NCI-H2171 treated with DMSO at 0.1 percent for 48 hours (cell line): Measurements from ENCODE around the gene NIT2.

Experiments
- DNase-seq: peaks from one replicate; lab custom pipeline; 2025; lab: John Stamatoyannopoulos, UW

The NIT2 gene

DNA sequence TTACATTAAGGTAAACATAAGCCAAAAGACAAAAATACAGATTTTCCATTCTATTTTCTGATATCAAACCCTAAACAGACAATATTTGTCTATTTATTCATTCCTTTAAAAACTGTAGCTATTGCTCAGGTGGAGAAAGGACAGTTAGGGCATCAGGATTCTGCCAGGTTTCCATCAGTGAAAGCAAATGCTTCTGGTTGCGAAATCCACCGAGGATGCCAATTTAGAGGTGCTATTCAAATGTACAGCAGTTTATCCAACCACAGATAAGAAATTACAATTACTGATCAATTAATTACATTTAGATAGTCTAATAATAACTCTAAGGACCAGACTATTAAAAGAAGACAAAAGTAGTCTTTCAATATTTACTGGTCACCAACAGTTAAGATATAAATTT lies 62.4 kb downstream of the NIT2 start:
- no peak for DNase-seq

DNA sequence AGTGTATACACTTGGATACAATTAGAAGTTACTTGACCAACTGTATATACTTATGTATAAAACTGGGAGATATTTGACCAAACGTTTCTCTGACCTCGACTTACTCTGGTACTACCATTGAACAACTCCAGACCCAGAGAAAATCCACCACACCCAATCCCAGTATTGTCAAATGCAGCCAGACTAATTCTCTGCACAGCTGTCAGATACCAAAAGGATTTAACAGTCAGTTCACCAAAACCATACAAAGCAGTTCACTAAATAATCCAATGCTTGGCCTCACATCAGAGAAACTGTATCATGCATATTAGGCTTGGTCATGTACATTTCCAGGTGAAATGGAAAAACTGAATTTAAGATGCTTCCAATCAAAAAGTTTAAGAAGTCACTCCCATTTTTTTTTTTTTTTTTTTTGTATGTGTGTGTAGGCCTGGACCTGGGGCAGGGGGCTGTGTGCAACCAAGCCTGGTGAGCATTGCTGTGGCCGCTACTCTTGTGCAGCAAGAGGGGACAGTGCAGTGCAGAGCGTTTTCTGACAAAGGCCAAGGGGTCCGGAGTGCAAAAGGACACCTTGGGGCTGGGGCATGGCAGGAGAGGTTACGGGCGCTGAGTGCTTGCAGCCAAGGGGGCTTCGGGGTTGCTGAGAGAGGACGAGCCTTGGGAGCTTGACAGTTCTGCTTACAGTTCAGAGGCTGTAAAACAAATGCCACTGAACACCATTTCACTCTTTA lies 64.9 kb downstream of the NIT2 start:
- DNase-seq, result no peak

DNA sequence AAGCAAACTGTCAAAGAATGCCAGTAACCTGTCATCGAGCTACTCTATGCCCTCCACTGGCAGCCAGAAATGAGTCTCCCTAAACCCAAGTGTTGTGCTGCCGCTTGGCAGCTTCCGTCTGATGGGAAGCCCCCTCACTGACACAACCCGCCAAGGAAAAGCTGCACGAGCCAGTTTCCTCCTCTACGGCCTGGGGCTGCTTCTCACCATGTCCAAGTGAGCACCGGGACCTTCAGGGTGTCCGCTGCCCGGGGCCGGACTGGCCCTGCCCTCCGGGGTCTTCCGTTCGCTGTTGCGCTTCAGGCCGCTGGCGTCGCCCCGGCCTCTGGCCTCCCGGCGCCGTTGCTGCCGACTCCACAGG lies 65.8 kb downstream of the NIT2 start:
- DNase-seq, result peak; percentile 42

DNA sequence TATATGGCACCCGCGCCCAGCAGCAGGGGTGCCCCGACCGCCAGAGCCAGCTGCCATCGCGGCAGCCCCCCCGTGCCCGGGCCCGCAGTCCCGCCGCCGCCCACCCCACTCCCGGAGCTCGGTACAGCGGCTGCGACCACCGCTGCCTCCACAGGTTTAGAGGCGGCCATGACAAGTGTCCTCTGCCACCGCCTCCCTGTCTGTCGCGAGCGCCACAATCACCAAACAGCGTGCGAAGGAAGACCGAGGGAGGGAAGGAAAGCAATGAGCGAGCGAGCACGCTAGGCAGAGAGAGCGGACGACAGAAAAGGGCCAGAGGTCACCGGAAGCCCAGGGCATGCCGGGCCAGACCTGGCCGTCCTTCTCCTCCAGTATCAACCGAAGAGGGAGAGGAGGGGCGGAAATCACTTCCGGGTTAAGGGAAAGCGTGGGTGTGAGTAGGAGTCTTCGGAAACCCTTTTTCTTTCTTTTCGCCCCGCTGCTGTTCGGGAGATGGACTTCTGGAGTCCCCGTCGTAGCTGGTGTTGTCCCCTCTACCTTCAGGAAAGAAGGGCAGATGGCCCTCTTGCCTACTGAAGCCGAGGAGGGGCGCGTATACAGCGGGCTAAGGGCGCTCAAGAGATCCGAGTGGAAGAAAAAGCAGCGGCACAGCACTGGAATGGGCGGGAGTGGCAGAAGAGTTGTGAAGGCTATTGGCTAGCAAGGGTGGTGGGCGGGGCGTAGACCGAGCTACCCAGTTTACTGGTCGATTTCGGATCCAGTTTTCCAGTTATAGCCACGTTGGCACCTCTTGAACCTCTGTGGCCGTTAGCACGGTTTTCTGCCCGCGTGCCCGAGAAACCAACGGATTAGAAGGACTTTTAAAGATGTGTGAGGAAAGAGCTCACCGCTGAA lies 66.5 kb downstream of the NIT2 start, which contains the start of the genes LNP1 and TOMM70:
TSS of gene LNP1 (plus strand) at position 760 of the 894 bp plus-strand sequence. CDS start 28,191 bp downstream, outside the sequence.
TSS of gene TOMM70 (minus strand) at position 310 of the 894 bp plus-strand sequence. CDS start at position 170, 140 bp downstream.
- DNase-seq, result peak; percentile 99

DNA sequence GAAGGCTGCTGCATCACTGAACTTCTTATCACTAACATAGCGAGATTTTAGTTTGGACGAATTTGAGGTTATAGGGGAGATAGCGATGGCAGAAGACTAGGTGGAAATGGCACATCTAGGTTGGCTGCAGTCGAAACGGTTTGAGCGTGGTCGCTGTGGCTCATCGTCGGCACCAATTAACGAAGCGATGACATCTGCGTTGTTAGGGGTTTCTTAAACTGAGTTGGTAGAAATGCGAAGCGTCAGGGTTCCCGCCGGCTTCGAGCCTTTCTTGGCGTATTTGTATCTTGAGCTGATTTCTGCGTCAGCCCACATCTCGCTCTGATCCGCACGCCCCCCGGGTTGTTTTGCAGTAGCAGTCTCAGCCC lies 67.1 kb downstream of the NIT2 start:
- DNase-seq, result no peak

DNA sequence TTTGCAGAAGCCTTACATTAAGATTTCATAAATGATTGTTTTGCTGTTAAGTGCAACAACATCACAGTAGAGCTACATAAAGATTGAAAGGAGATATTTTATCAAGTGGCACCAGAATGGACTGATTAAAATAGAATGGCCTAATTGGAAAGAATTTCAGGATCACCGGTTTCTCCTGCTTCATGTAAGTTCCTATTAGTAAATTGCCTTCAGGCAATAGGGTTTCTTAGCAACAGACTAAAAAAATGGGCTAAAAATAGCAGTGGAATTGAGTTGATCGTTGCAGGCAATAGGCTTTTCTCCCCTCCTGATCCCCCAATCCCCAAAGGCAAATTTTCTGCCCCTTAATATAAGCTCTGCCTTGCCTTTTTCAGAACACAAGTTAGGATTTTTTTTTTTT lies 67.7 kb downstream of the NIT2 start:
- DNase-seq, result peak; percentile 61

DNA sequence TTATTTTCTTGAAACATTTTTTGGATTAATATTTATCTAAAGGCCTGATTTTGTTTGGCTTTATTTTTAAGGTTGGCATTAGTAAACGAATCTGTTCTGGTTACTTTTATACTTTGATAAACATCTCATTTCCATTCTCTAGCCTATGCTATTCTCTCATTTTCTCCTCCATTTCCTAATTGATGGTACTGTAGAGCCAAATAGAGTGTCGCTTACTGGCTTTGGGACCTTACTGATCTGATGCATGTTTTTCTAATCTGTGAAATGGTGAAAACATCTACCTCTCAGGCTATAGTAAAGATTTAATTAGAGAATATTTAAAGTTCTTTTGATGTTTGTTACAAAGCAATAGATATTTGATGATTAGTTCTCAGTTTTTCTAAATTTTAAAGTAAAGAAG lies 68.3 kb downstream of the NIT2 start:
- DNase-seq, result peak; percentile 16

DNA sequence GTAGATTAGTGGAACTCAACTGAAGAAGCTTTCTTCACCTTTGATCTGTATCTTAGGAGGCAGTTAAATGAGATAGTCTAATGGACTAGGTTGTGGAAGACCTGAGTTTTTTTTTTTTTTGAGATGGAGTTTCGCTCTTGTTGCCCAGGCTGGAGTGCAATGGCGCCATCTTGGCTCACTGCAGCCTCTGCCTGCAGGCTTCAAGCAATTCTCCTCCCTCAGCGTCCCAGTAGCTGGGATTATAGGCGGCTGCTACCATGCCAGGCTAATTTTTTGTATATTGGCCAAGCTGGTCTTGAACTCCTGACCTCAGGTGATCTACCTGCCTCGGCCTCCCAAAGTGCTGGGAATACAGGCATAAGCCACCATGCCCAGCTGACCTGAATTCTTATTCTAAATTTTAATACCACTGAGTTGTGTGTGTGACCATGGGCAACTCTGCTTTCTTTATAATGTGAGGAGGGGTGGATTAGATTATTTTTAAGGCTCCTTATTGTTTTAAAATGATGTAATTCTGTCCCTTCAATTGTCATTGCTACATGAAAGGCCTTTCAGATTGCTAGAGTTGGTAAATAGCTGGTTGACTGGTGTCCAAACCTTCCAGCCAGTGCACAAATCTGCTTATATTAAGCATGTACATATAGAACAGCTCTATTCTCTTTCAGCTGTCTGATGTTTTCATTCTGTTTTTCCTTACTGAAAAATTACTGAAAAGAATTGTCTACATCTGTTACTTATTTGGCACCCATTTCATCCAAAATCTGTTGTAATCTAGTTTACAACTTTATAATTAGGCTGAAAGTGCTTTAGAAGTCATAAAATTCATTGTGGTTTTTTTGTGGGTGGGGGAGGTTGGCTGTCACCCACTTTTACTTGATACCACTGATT lies 69.0 kb downstream of the NIT2 start:
- peak; percentile 38 for DNase-seq

DNA sequence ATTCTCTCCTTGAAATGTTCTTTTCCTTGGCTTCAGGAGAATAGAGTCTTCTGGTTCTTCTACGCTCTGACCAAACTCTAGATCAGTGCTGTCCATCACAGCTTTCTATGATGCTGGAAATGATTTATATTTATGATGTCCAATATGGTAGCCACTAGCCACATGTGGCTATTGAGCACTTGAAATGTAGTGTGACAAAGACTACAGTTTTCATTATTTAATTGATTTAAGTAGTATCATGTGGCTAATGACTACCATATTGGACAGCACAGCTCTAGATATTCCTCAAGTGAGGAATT lies 69.6 kb downstream of the NIT2 start:
- DNase-seq, result no peak

DNA sequence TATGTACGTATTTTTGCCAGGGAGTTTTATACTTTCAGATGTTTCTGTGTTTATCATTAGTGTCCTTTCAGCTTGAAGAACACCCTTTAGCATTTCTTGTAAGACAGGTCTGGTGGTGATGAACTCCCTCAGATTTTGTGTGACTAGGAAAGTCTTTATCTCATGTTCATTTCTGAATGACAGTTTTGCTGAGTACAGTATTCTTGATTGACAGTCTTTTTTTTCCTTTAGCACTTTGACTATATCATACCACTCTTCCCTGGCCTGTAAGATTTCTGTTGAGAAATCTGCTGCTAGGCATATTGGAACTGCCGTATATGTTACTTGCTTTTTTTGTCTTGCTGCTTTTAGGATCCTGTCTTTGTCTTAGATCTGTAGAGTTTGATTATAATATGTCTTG lies 72.6 kb downstream of the NIT2 start:
- no peak for DNase-seq

DNA sequence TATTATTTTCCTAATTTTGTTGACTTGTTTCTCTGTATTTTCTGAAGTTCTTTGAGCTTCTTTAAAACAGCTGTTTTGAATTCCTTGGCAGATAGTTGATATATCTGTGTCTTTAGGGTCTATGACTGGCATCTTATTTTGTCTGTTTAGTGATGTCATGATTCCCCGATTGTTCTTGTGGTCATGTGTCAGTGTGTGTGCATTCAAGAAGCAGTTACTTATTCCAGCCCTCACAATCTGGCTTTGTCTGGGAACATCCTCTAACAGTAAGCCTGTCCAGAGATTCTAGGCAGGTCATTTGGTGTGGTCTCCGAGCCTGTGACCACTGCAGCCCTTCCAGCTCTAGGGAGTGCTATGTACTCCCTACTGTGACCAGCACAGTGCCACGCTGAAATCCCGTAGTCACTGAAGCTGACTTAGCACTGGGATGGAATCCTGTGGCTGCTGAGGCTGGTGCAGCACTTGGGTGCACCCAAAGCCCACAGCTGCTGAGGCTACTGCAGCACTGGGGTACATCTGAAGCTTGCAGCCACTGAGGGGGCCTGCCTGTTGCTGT lies 73.5 kb downstream of the NIT2 start:
- no peak for DNase-seq
